H1 (cell line): ENCODE measurements around the gene HEATR9. TPM values are rescaled to one million over a fixed set of nuclear protein-coding genes. Genes with fewer than 3 reads are reported as not detected.

Experiments
- TAF1 ChIP-seq: IDR thresholded peaks from 2 replicates; pipeline ENCODE4 v1.6.1; 2011; ENCODE audit warnings: mild to moderate bottlenecking, low read depth, low read length
- polyA plus RNA-seq, 7 experiments: library from polyadenylated mRNA; depleted of rRNA in 3 of 7; stranded (reverse) in 5 of 7; unstranded in 2 of 7; fragments of >200 nt in 5 of 7; fragments of 200-250 nt in 2 of 7; gene quantifications; 1 replicate in 5 of 7; 2 replicates in 1 of 7; 4 replicates in 1 of 7; pipeline versions ENCODE4 v1.2.1 to v1.2.3, GENCODE V29; 2011 to 2013; ENCODE audit warnings: missing spikeins in 2 of 7, mixed read lengths in 2 of 7
- total RNA-seq: library from RNA; stranded (reverse); fragmentation: NEBNext Ultra II Directional; extraction: Animal tissue kit (Norgen Biotek cat#: 25700); gene quantifications from 2 replicates; pipeline ENCODE4 v1.2.1, GENCODE V29; 2021
- TF ChIP-seq, protein P1 (sequence below): IDR thresholded peaks from 2 replicates; pipeline ENCODE4 v1.6.1; 2011; ENCODE audit warnings: low read depth, mild to moderate bottlenecking, low read length; ENCODE audit not compliant: insufficient read depth

The HEATR9 gene
- total and polyA plus RNA-seq, 2 of the 8 experiments (the other 6 are each of a cell fraction or from before 2014, with no cell fraction given) = not detected

DNA sequence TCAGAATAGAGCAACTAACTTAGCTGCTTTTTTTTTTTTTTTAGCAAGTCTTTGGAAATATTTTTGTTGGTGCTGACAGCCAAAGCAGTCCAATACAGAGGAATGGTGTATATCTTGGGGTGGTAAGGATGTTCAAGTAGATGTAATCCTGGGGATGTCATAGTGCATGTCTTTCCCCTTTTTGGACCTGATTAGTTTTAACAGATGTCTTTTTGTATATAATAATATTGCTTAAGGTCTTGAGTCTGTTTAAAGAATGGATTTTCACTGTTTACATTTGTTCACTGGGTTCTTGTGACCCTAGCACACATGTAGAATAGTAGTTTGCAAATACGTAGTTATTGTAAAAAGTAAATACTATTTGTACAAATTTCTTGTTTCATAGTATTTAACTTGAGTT is 51.5 kb downstream of the HEATR9 start (continued):
- TF ChIP-seq, protein P1, sequence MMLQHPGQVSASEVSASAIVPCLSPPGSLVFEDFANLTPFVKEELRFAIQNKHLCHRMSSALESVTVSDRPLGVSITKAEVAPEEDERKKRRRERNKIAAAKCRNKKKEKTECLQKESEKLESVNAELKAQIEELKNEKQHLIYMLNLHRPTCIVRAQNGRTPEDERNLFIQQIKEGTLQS = no peak
- no peak for TF ChIP-seq TAF1
